ENCODE results near the gene GPR179. TPM values are rescaled to one million over a fixed set of nuclear protein-coding genes. Genes with fewer than 3 reads are reported as not detected.

Gene GPR179
- total RNA-seq, 3 donors from 2014 or later = under 0.01 TPM

DNA sequence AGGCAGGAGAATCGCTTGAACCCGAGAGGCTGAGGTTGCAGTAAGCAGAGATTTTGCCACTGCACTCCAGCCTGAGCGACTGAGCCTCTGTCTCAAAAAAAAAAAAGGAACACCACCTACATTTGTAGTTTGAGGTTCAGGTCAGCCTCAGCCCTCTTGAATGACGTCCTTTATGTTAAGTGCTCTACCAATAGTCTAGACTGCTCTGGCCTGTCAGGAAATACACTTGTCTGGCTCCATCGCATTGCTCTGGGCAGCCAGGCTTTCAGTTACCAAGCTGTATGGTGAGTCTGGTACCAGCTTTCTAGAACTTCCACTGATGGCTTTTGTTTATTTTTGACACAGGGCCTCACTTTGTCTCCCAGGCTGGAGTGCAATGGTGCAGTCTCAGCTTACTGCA, 19.3 kb upstream of the GPR179 start:
- H3K27ac ChIP-seq = no peak overlapping the region
- TF ChIP-seq POLR2AphosphoS5 (IDR thresholded peaks at IDR 0.05) = no peak
- TF ChIP-seq, protein P1, sequence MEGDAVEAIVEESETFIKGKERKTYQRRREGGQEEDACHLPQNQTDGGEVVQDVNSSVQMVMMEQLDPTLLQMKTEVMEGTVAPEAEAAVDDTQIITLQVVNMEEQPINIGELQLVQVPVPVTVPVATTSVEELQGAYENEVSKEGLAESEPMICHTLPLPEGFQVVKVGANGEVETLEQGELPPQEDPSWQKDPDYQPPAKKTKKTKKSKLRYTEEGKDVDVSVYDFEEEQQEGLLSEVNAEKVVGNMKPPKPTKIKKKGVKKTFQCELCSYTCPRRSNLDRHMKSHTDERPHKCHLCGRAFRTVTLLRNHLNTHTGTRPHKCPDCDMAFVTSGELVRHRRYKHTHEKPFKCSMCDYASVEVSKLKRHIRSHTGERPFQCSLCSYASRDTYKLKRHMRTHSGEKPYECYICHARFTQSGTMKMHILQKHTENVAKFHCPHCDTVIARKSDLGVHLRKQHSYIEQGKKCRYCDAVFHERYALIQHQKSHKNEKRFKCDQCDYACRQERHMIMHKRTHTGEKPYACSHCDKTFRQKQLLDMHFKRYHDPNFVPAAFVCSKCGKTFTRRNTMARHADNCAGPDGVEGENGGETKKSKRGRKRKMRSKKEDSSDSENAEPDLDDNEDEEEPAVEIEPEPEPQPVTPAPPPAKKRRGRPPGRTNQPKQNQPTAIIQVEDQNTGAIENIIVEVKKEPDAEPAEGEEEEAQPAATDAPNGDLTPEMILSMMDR (IDR thresholded peaks at IDR 0.05) = no peak
- no peak for TF ChIP-seq POLR2A (IDR thresholded peaks at IDR 0.05)
- peaks cover 0 to 4% of the 10 kb centered on the region in 2 donors for H3K4me1 ChIP-seq
- peaks cover 4% of the 10 kb centered on the region for H3K36me3 ChIP-seq
- intact Hi-C loops (cut with DNase I; ENCODE audit: low total_unique reads) = no loop called here
- no peak for DNase-seq (ENCODE audit: low spot score in 2 of 2)
- no peak overlapping the region for H3K4me3 ChIP-seq
- no peaks in the 10 kb centered on the region for H3K9me3 ChIP-seq
- H3K27me3 ChIP-seq = no peaks in the 10 kb centered on the region

GRCh38 chr17:38361694-38362465, 18.1 kb upstream of the GPR179 start:
- H3K4me1 ChIP-seq = peaks cover 0 to 4% of the 10 kb centered on the region in 2 donors

DNA sequence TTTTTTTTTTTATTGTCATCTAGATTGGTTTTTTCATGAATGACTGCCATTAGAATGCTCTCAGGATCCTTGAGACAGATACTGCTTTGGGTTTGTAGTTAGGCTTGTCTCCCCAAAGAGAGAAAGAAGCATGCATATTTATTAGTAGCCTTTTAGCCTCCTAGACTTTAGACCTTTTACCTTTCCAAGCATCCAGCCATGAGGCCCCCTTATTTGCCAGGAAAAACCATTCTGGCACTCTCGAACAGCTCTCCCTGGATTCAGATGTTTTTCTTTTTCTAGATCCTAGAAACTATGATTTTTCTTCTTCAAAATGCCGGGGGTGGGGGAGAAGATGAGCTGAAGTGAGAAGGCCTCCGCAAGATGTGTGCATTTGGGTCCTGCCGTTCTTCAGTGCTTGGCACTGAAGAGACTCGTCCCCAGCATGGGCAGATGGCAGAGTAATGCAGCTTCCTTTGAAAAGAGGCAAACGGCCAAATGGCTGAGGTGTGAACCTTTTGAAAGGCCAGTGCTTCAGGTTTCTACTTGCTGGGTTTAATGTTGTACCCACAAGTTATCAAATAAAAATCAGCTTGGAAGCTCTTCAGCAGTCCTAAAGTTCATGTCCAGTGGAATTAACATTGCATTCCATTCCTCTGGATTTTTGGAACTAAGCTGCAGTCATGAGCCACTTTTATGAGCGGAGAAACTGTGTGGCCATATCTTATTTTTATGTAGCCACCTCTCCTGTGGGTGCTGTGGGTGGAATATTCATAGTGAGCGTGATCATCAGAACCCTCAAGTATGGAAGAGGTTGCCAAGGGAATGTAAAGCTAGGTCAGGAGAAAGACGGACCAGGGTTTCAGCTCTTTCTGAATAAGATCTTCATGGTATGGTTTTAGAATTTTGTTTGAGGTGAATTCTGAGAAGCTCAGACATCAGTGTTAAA, 15.1 kb upstream of the GPR179 start:
- Histone ChIP-seq H3K4me1 (peaks cover 0 to 8% of the 10 kb centered on the region in 2 donors), H3K4me3 (no peak overlapping the region), H3K9me3 (no peaks in the 10 kb centered on the region), H3K27ac (peak overlapping the region in 1 of 2 donors; percentile 40), H3K36me3 (no peaks in the 10 kb centered on the region), H3K27me3 (no peaks in the 10 kb centered on the region)
- intact Hi-C loops (cut with DNase I; ENCODE audit: low total_unique reads) = no loop called here
- TF ChIP-seq, protein P1 (IDR thresholded peaks at IDR 0.05) = no peak
- TF ChIP-seq POLR2A (IDR thresholded peaks at IDR 0.05) (no peak), POLR2AphosphoS5 (IDR thresholded peaks at IDR 0.05) (no peak)
- peak in 1 of 2 donors; percentile 26 for DNase-seq (ENCODE audit: low spot score in 2 of 2)

More at GRCh38 chr17:38361694-38362465, 18.1 kb upstream of the GPR179 start:
- no peak overlapping the region for H3K4me3 ChIP-seq
- H3K27ac ChIP-seq = no peak overlapping the region
- no peaks in the 10 kb centered on the region for H3K9me3 ChIP-seq
- intact Hi-C loops (cut with DNase I; ENCODE audit: low total_unique reads) = no loop called here
- H3K27me3 ChIP-seq = no peaks in the 10 kb centered on the region
- DNase-seq (ENCODE audit: low spot score in 2 of 2) = no peak
- TF ChIP-seq, protein P1 (IDR thresholded peaks at IDR 0.05) = no peak
- TF ChIP-seq POLR2AphosphoS5 (IDR thresholded peaks at IDR 0.05) = no peak
- TF ChIP-seq POLR2A (IDR thresholded peaks at IDR 0.05) = no peak
- no peaks in the 10 kb centered on the region for H3K36me3 ChIP-seq

DNA sequence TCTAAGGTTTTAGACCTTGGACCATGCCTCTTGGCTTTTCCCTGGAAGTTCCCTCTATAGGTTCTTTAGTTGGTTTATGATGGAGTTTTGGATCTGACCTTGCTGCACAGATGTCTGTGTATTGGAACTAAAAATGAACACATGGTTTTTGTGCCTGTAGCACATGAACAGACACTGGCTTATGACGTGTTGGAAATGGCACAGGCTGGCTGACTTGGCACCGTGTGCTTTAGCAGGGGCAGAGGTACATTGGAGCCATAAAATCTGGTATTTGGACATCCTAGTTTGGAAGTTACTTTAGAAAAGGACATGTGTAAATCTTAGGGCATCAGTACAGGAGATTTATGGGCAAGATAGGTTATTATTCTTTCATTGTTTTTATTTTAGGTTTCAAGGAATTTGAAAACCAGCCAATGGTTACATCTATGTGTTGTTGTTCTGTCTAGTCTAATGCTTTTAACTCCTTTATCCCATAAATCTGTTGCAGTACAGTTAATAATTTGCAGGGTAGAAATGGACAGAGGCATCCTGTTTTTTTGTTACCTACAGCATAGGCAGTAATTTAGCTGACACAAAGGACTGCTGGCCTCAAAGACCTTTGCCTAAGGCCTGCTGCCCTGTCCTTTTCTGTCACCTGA, 13.8 kb upstream of the GPR179 start:
- Histone ChIP-seq H3K9me3 (no peaks in the 10 kb centered on the region), H3K4me3 (no peak overlapping the region), H3K27ac (no peak overlapping the region), H3K27me3 (no peaks in the 10 kb centered on the region), H3K4me1 (peaks cover 0 to 8% of the 10 kb centered on the region in 2 donors), H3K36me3 (no peaks in the 10 kb centered on the region)
- TF ChIP-seq POLR2A (IDR thresholded peaks at IDR 0.05) = no peak
- no peak for TF ChIP-seq POLR2AphosphoS5 (IDR thresholded peaks at IDR 0.05)
- TF ChIP-seq, protein P1 (IDR thresholded peaks at IDR 0.05) = no peak
- intact Hi-C loops (cut with DNase I; ENCODE audit: low total_unique reads) = no loop called here
- DNase-seq (ENCODE audit: low spot score in 2 of 2) = no peak

All from breast epithelium (tissue), 4 donors.